Fibroblast of skin of back (primary cell): ENCODE measurements around the gene BTN1A1.
"Not testable (repeated sequence)": the region's sequence is repeated elsewhere in the genome, so short reads cannot be mapped to it uniquely, and the experiment has no call there.

ENCODE experiments used
- DNase-seq: peaks from one replicate; pipeline ENCODE4 v3.0.0-alpha.2; 2013

BTN1A1 gene

DNA sequence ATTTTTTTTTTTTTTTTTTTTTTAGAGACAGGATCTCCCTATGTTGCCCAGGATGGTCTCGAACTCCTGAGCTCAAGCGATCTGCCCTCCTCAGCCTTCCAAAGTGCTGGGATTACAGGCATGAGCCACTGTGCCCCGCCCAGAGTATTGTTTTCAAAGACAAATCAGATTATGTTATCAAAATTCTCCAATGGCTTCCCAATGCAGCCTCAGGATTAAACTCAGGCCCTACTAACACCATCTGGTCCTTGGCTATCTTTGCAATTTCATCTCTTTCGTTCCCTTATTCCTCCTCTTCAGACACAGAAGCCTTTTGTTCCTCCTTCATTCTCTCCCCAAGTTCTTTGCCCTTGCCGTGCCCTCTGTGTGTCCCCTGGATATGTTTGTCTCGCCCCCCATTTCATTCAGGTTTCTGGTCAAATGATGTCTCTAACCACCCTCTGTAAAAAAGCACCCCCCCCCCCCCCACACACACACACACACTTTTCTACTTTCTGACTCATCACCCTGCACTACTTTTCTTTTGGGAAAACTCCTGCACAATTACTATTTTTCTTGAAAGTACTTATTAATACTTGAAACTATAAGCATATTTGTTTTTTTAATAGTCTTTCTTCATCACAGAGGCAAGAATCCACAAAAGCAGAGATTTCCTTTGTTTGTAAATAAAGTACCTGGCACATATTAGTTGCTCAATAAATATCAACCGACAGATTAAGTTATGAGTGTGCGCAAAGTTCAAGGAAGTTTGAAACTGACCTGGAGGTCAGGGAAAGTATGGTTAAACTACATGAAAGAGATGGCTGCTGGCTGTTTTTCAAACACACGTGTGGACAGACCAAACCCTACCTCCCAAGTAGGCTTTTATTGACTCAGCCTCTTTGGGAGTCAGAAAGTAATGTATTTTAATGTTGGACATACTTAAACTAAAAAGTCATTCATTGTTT lies 16.7 kb downstream of the BTN1A1 start:
- no peak for DNase-seq

DNA sequence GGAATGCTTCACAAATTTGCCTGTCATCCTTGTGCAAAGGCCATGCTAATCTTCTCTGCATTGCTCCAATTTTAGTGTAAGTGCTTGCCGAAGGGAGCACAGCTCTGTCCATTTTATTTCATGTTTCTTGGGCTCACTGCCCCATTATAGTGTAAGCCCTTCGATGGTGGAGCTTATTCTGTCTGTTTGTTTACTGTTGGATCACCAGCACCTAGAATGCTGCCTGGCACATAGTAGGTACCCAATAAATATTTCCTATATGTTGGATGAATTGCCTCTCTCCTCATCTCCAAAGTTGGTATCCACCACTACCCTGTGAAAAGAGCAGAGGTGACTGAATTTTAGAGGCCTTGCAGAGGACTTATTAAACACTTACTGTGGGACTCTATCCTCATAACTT lies 19.3 kb downstream of the BTN1A1 start:
- no peak for DNase-seq

DNA sequence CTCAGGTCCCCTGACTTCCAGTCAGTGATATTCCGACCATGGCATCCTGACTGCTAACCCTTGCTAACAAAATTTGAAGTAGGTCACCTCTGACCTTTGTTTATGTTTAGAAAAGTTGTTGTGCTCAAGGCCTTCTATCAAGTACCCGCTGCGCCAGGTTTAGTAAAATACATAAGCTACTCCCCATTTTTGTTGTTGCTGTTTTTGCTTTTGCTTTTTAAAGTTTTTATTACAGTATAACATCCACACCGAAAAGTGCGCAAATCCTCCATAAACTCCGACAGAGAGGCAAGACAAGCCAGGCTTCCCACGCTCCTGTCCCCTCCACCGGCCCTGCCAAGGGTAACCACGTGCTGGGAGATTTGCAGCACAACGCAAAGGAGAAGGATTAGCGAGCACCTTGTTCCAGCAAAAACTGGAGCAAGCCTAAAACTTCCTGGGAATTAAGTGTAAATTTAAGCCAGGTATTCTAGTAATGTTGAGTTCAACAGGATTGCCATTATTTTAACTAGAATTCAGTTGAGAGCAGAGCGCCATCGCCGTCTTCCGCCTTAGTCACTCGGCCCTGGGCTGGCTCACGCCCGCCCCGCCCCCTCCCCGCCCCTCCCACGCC lies 20.2 kb downstream of the BTN1A1 start:
- DNase-seq: no peak

DNA sequence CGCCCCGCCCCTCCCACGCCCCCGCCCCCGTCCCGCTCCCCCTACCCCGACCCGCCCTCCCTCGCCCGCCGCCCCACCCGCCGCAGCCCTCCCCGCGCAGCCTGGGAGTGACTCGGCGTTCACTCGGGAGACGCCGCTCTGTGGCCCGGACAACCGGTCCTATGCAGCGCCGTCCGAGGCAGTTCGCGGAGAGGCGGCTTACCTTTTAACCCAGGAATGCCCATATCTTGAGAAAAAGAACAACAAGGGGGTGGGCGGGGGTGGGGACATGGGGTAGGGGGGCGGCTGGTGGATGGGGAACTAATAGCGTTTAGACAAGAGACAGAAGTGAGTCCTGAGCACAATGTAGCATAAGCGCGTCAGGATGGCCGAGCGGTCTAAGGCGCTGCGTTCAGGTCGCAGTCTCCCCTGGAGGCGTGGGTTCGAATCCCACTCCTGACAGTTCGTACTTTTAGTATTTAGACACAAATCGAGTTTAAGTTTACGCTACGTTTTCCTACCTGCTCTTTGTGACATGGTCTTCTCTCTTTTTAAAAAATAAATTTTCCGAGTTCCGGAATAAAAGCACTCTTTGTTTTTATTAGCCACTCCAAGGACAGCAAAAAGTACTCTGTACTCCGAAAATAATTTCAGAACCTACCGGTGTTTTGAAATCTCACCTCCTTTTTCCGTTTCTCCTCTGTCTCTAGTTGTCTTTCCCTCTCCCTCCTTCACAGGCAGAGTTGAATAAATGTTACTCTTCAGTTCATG lies 20.9 kb downstream of the BTN1A1 start:
- peak; percentile 88 for DNase-seq

DNA sequence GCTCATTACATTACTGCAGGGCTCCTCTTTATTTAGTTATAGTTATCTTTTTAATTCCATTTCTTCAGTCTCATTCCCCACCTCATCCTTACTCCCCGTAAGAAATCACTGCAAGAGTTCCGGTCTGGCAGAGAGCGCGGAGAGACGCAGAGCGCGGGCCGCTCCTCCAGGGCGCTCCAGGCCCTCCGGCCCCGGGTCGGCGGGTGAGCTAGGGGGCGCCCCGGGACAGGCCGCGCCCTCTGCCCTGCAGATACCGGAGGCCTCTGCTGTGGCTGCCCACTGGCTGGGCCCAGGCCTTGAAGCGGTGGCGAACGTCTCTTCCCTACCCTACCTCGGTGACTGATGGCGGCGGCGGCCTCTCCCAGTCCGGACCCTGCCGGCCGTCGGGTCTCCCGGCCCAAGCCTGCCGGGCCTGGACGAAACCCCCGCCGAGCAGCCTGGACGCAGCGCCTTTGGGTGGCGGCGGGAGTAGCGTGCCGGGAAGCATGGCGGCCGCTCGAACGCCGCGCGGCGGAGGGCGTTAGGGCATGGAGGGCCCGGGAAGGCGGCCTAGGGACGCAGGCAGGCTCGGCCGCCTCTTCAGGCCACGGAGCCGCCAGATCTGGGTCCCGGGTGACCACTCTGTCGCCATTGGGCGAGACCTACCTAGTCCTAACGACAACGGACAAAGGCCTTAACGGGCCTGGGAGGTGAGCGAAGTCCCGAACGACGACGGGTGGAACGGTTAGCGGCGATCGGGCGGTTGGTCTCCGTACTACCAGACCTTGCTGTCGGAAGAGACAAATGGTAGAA lies 21.7 kb downstream of the BTN1A1 start:
- DNase-seq: peak; percentile 83

DNA sequence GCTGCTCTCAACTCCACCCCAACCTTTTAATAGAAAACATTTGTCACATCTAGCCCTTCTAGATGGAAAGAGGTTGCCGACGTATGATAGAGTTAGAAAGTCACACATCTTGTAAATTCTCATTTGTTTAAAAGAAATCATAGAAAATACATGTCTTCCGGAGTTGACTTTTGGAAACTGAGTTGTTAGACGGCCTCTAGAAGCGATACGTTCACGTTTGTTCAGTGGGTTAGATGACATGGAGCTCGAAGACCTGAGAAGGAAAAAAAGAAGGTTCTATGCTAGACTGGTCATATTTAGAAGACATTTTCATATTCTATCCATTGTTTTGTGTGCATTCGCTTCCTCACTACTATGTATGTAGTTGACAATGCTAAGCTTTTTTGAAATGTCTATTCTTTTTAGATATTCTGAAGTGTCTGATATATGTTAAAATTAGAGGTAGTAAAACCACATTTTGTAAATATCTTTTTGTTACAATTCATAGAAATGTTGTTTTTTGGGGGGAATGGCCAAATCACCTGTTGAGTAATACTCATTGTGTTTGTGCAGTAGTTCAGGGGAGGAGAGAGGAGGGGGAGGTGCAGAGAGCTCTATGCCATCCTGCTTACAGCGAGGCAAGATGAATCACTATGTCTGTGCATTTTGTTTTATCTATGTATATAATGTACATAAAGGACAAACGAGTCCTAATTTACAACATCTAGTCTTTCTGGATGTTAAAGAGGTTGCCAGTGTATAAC lies 22.6 kb downstream of the BTN1A1 start:
- peak; percentile 25 for DNase-seq

DNA sequence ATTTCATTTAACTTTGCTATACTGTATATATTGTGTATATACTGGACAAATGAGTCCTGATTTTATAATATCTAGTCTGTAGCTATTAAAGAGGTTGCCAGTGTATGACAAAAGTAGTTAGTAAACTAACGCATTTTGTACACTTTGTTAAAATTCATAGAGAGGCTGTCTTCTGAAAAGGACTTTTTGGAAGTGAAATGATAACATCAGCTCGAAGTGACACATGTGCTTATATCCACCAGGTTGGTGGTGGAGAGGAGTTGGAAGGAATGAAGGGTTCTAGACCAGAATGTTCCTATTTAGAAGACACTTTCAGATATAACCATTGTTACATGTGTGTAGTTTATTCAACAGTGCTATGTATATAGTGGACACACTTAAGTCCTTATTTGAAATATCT lies 24.2 kb downstream of the BTN1A1 start:
- DNase-seq: not testable (repeated sequence)

DNA sequence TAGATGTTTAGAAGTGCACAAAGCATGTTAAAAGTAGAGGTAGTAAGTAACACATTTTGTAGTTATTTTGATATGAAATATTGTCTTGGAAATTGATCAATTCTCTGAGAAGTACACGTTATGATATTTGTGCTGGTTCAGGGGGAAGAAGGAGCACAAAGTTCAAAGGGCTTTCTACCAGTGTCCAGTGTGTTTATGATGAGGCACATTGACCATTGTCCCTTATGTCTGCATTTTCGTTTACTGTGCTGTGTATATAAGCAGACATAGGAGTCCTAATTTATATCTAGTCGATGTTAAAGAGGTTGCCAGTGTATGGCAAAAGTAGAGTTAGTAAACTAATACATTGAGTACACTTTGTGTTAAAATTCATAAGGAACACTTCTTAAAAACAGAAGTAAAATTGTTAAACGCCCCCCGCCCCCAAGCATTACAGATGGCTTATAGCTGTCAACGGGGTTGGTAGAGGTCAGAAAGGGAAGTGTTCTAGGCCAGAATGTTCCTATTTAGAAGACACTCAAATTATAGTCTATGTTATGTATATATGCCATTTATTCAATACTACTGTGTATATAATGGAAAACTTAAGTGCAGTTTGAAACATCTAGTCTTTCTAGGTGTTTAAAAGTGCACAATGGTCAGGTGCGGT lies 24.7 kb downstream of the BTN1A1 start:
- DNase-seq: no peak

DNA sequence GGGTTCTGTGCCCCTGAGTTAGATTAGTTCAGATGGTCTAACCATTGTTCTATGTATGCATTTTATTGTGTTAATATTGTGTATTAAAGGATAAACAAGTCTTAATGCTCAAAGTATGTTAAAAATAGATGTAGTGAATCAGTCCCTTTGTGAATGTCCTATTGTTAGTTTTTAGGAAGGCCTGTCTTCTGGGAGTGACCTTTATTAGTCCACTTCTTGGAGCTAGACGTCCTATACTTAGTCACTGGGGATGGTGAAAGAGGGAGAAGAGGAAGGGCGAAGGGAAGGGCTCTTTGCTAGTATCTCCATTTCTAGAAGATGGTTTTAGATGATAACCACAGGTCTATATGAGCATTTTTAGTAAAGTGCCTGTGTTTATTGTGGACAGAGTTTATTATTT lies 25.7 kb downstream of the BTN1A1 start:
- DNase-seq: no peak

DNA sequence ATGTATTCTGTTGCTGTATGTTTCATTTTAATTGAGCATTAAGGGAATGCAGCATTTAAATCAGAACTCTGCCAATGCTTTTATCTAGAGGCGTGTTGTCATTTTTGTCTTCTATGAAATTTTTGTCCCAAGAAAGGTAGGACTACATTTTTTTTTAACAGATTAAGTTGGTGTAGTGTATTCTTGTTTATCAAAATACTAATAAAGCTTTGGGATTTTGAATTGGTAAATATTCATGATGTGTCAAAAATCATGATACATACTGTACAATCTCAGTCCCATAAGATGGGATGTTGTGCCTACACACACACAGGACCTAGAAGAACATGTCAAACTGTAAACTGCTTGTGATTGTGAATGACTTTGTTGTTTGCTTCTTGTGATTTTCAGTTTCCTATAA lies 26.8 kb downstream of the BTN1A1 start:
- no peak for DNase-seq

DNA sequence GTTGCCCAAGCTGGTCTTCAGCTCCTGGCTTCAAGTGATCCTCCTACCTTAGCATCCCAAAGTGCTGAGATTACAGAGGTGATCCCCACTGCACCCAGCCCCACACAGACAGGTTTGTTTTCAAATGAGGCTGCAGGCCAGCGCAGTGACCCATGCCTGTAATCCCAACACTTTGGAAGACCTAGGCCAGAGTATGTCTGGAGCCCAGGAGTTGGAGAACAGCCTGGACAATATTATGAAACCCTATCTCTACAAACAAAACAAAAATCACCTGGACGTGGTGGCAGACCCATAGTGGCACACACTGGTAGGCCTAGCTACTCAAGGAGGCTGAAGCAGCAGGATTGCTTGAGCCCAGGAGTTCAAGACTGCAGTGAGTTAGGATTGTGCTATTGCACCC lies 30.1 kb downstream of the BTN1A1 start:
- no peak for DNase-seq

DNA sequence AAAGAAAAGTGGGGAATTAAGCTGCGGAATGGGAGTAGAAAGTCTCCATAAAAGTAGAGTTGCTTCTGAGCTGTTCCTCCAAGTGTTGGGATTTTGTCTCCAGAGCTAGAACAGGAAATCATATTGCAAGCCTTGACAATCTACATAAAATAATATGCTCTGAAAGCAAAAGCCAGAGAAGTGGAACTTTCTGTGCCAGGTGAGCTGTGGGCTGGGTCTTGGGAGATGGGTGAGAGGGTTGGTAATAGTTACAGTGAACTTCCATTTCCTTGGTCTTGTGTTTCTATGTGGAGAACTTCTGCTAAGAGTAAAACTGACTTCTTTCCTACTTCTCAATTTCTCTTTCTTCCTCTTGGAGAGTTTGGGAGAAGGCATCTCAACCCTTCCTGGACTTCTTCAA lies 31.8 kb downstream of the BTN1A1 start:
- no peak for DNase-seq

DNA sequence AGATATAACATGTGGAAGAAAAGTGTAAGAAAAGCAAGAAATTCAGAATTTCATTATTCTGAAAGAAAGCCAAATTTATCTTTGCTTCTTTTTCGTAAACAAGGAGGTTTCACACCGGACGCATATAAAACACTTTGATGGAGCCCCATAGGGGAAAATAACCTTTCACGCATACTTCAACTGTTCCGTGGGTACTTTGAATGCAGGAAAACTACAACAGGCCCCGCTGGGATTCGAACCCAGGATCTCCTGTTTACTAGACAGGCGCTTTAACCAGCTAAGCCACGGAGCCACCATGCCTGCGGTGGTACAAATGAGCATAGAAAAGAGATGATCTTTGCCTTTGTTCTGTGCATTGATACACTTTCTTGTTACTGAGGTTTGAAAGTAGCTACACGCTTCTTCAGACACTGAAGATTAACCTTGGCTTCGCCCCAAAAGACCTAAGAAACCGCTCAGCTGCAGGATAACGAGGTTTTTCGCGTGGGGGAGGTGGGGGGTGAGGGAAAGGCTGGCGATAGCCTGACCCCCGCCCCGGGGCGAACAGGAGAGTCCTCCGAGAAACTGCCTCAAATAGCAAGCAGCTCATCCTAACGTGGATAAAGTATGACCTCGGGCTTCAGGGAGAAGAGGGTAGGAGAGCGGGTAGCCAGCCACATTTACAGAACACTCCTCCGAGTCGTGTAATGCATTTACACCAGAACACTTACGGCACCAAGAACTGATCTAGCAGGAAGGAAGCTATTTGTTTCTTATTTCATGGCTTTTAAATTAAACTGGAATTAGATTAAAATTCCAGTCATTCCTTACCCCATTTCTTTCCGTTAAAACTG lies 32.8 kb downstream of the BTN1A1 start:
- DNase-seq: peak; percentile 91

DNA sequence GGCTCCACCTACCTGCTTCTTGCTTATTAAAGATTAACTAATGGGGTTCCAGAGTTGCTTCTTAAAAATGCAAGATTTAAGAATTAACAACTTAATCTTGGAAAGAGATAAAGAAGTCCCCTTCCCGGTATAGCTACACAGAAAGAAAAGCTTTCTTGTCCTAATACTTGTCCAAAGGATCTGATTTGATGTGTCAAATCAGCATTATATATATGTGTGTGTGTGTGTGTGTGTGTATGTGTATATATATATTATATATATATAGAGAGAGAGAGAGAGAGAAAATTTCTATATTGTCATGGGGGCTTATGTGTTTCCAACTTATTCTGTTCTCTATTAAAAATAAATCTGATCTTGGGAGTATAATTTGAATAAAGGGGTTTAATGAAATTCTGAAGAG lies 33.4 kb downstream of the BTN1A1 start:
- no peak for DNase-seq

DNA sequence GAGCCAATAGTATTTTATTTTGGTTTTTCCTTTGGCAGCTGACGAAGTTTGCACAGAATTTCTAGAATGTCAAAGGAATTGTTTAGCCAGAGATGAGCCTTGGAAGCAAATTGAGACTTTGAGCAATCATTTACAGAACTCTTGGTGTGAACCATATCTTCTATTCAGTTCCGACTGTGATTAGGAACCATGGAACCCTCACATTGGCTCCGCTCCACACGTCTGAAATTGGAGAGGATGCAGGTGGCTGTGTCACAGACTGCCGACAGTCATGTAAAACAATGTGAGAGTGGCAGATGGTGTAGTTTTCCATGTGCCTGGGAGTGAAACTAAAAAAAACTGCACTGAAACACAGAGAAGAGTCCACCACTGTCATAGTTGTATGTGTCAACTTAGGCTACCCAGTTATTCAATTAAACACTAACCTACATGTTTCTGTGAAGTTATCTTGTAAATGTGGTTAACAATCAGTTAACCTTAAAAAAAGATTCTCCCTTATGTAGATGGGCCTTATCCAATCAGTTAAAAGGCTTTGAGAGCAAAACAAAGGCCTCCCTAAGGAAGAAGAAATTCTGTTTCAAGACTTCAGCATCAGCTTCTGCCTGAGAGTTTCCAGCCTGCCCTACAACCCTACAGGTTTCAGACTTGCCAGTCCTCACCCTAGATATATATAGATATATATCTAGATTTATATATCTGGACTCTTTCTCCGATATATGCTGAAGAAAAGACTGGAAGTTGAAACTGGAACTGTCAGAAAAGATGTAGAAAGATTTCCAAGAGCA lies 34.8 kb downstream of the BTN1A1 start:
- DNase-seq: no peak

DNA sequence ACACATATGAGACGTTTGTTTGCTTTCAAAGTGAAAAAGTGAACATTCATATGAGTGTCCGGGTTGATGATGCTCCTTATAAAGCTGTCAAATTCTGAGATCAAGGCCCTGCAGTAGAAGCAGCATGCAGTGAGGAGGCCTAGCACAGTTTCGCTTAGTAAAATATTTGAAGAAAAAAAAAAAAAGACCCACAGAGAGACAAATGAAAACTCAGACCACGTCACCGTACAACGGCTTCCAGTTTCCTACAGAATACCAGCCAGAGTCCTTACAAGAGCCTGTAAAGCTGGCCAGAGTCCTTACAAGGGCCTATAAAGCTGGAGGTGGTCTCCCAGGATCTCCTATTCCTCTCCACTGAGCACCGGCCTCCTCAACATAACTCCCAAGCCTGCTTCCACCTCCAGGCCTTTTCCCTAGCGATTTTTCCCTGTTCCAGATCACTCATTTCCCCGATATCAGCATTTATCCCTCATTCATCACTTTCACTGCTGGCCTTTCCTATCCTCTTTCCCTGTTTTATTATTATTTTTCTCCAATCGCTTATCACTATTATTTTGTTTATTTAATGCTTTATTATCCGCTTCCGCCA lies 36.6 kb downstream of the BTN1A1 start:
- peak; percentile 85 for DNase-seq

DNA sequence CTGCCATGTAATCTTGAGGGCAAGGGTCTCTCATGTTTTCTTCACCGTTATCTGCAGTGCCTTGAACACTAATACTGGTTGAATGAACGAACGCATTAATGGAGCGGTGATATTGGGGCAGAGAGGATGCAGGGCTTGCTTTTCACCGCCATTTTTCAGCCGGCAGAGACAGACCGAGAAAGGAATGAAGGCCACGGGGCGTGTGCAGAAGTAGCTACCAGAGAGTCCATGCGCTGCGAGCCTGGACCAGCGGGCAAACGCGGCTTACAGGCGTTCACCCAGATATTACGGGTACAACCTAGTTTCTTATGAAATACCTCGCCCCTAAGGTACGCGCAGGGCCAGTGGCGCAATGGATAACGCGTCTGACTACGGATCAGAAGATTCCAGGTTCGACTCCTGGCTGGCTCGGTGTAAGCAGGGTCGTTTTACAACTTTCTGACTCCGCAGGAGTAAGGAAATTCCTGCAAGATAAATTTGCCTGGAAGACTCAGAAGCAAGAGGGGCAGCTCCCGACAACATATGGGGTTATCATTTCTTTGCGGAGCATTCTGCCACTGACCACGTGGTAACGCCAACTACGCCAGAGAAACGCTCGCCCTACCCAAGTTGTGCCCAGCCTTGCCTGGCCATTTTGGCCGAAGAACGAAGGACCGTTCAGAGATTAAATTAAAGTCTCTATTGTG lies 37.2 kb downstream of the BTN1A1 start:
- DNase-seq: peak; percentile 95

DNA sequence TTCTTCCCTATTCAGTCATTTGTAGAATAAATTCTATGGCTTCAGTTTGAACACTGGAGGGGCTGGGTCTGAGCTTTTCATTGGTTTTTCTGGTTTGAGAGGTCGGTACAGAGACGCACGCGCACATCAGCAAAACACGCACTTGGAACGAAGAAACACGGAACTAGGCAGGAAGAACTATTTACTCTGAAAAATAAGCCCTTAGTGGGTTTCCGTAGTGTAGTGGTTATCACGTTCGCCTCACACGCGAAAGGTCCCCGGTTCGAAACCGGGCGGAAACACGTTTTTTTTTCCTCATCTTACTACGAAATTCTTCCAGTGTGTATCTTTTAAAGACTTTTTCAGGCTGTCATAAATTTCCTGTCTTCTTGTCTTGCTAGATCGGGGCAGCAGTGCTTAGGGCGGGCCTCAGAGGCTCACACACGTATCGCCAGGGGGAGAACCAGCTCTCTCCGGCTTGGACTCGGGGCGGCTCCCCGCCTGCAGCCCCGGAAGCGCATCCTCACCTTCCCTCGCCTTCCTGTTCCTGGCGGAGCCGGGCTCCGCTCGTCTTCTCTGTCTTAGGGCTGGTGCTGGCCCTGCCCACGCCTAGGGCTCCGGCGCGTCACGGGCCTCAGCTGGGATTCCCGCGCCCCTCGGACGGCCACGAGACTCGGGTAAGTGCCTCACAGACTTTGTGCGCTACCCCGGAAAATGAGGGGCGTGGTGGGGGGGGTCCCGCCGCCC lies 37.9 kb downstream of the BTN1A1 start, which contains the start of gene HMGN4:
Gene HMGN4, plus strand, starts transcription at position 521 of the 726 bp plus-strand sequence. CDS start 6,841 bp downstream, outside the sequence.
- peak; percentile 89 for DNase-seq
